HepG2 (cell line): ENCODE measurements around the gene FETUB. TPM values are rescaled to one million over a fixed set of nuclear protein-coding genes. Genes with fewer than 3 reads are reported as not detected.
A peak's percentile ranks its signal among the peaks of the same experiment; 100 is the strongest.

ENCODE experiments used
- BRCA1 ChIP-seq: sonication (generic); formaldehyde crosslinking; IDR thresholded peaks from 2 replicates; pipeline ENCODE4 v1.4.0; 2020; ENCODE audit warnings: missing genetic modification reagents
- DMAP1 ChIP-seq: IDR thresholded peaks from 2 replicates; pipeline ENCODE4 v1.6.1; 2016
- HMGA1 ChIP-seq: sonication (generic); formaldehyde crosslinking; conservative IDR thresholded peaks from 2 replicates; pipeline ENCODE4 v1.4.0; 2020; ENCODE audit warnings: missing genetic modification reagents
- JUN ChIP-seq: sonication (generic); formaldehyde crosslinking; IDR thresholded peaks from 2 replicates; pipeline ENCODE4 v1.4.0; 2020; ENCODE audit warnings: mild to moderate bottlenecking, missing genetic modification reagents
- MATR3 ChIP-seq: sonication (generic); formaldehyde crosslinking; IDR thresholded peaks from 2 replicates; pipeline ENCODE4 v1.4.0; 2020; ENCODE audit warnings: missing genetic modification reagents
- NR2F1 ChIP-seq, 2 experiments: fragments of 450-650 bp in 1 of 2; formaldehyde crosslinking in 1 of 2; IDR thresholded peaks; 2 replicates each; pipeline versions ENCODE4 v1.5.0 to v1.6.1; 2016 to 2020; ENCODE audit warnings: mild to moderate bottlenecking in 1 of 2, missing compliant biosample characterization in 1 of 2, missing genetic modification reagents in 1 of 2, moderate library complexity in 1 of 2
- POGZ ChIP-seq: sonication (generic); formaldehyde crosslinking; IDR thresholded peaks from 2 replicates; pipeline ENCODE4 v1.4.0; 2020; ENCODE audit warnings: mild to moderate bottlenecking, missing genetic modification reagents
- RBAK ChIP-seq: sonication (generic); formaldehyde crosslinking; IDR thresholded peaks from 2 replicates; pipeline ENCODE4 v1.5.1; 2020; ENCODE audit warnings: mild to moderate bottlenecking, missing genetic modification reagents
- REPIN1 ChIP-seq: sonication (generic); formaldehyde crosslinking; IDR thresholded peaks from 2 replicates; pipeline ENCODE4 v1.8.0; 2022; ENCODE audit warnings: missing genetic modification reagents, low read depth, mild to moderate bottlenecking, borderline replicate concordance
- SMARCE1 ChIP-seq: fragments of 450-650 bp; IDR thresholded peaks from 2 replicates; pipeline ENCODE4 v1.6.1; 2017; ENCODE audit warnings: borderline replicate concordance
- SP4 ChIP-seq: sonication (generic); formaldehyde crosslinking; IDR thresholded peaks from 2 replicates; pipeline ENCODE4 v1.8.1; 2023; ENCODE audit warnings: mild to moderate bottlenecking, missing genetic modification reagents
- SRY ChIP-seq: sonication (generic); formaldehyde crosslinking; IDR thresholded peaks from 2 replicates; pipeline ENCODE4 v1.8.0; 2022; ENCODE audit warnings: mild to moderate bottlenecking, missing genetic modification reagents
- TBX2 ChIP-seq: sonication (generic); formaldehyde crosslinking; IDR thresholded peaks from 2 replicates; pipeline ENCODE4 v1.5.0; 2020; ENCODE audit warnings: missing genetic modification reagents, mild to moderate bottlenecking, borderline replicate concordance
- ZNF451 ChIP-seq: sonication (generic); formaldehyde crosslinking; IDR thresholded peaks from 2 replicates; pipeline ENCODE4 v1.5.0; 2020; ENCODE audit warnings: mild to moderate bottlenecking, missing genetic modification reagents
- ZNF652 ChIP-seq: IDR thresholded peaks from 2 replicates; pipeline ENCODE4 v1.6.1; 2016; ENCODE audit warnings: low read depth, borderline replicate concordance
- ZNF746 ChIP-seq: sonication (generic); formaldehyde crosslinking; IDR thresholded peaks from 2 replicates; pipeline ENCODE4 v1.8.0; 2022; ENCODE audit warnings: mild to moderate bottlenecking, missing genetic modification reagents
- polyA plus RNA-seq, 8 experiments: library from polyadenylated mRNA; depleted of rRNA in 3 of 8; stranded (reverse) in 7 of 8; unstranded in 1 of 8; fragments of >200 nt; fragmentation: Illumina TruSeq in 4 of 8; extraction: Trizol in 4 of 8; gene quantifications; 2 replicates each; pipeline versions ENCODE4 v1.2.1 to v1.2.3, GENCODE V29; 2011 to 2016; ENCODE audit warnings: low read depth in 4 of 8, missing spikeins in 1 of 8, mixed read lengths in 1 of 8; ENCODE audit not compliant: insufficient read depth in 1 of 8
- total RNA-seq, 5 experiments: library from RNA; depleted of rRNA; stranded (reverse); fragments of >200 nt; fragmentation: Illumina TruSeq; extraction: Trizol; gene quantifications; 2 replicates each; pipeline ENCODE4 v1.2.3, GENCODE V29; 2016; ENCODE audit warnings: low read depth in 1 of 5
- TF ChIP-seq, protein P1 (sequence below): sonication (generic); formaldehyde crosslinking; IDR thresholded peaks from 2 replicates; pipeline ENCODE4 v1.8.1; 2023; ENCODE audit warnings: mild to moderate bottlenecking, missing genetic modification reagents
- TF ChIP-seq, protein P2 (sequence below): sonication (generic); formaldehyde crosslinking; IDR thresholded peaks from 2 replicates; pipeline ENCODE4 v1.4.0; 2020; ENCODE audit warnings: mild to moderate bottlenecking, missing genetic modification reagents
- TF ChIP-seq, protein P3 (sequence below): sonication (generic); formaldehyde crosslinking; IDR thresholded peaks from 2 replicates; pipeline ENCODE4 v1.4.0; 2020; ENCODE audit warnings: missing genetic modification reagents, borderline replicate concordance
- TF ChIP-seq, protein P4 (sequence below): sonication (generic); formaldehyde crosslinking; IDR thresholded peaks from 2 replicates; pipeline ENCODE4 v1.4.0; 2020; ENCODE audit warnings: low read depth, mild to moderate bottlenecking, missing genetic modification reagents
- TF ChIP-seq, protein P5 (sequence below): sonication (generic); formaldehyde crosslinking; IDR thresholded peaks from 2 replicates; pipeline ENCODE4 v1.4.0; 2020; ENCODE audit warnings: mild to moderate bottlenecking, missing genetic modification reagents, borderline replicate concordance

The FETUB gene
- total and polyA plus RNA-seq, 2 of the 13 experiments (the other 11 are each of a cell fraction or from before 2014, with no cell fraction given): 2.1 to 4.4 TPM

DNA sequence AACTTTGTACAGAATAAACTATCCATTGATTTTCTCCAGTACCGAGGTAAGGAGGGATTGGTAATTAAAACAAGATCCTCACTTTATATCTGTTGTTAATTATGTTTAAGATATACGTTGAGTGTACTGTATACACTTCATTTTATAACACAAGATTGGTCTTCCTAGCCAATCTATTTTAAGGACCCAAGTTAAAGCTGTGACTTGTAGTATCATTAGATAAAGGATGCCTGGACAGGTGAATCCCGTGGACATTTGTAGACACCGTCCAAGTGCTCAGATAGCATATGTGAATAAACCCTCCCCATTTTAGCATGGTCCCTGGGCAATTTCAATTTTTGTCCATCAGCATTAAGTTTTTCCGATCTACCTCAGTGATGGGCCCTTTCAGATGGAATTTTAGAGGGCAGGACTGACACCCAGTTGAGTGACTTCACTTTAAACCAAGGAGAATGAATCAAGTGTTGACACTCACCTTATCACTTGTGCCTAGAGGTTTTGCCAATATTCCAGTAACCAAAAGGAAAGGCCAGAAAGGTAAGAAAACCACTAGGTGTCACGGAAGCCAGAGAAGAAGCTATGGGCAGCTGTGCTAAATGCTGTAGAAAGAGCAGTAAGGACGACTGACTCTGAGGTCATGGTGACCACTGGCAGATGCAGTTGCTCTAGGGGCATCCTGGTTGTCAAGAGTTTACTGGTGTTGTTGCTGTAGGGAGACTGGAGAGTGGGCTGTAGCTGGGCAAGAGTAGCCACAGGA, 18.1 kb upstream of the FETUB start (continued):
- TF ChIP-seq, protein P1, sequence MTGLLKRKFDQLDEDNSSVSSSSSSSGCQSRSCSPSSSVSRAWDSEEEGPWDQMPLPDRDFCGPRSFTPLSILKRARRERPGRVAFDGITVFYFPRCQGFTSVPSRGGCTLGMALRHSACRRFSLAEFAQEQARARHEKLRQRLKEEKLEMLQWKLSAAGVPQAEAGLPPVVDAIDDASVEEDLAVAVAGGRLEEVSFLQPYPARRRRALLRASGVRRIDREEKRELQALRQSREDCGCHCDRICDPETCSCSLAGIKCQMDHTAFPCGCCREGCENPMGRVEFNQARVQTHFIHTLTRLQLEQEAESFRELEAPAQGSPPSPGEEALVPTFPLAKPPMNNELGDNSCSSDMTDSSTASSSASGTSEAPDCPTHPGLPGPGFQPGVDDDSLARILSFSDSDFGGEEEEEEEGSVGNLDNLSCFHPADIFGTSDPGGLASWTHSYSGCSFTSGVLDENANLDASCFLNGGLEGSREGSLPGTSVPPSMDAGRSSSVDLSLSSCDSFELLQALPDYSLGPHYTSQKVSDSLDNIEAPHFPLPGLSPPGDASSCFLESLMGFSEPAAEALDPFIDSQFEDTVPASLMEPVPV (CRISPR knock-in tag): no peak
- TF ChIP-seq ZNF451 (CRISPR knock-in tag) (0 out of 2 replicates have a peak, but pooled peaks have one; percentile 33), MATR3 (CRISPR knock-in tag) (no peak), REPIN1 (CRISPR knock-in tag) (peak; percentile 65), JUN (CRISPR knock-in tag) (no peak), ZNF746 (CRISPR knock-in tag) (no peak), DMAP1 (no peak), TBX2 (no peak), HMGA1 (CRISPR knock-in tag) (no peak), POGZ (CRISPR knock-in tag) (no peak), ZNF652 (CRISPR knock-in tag) (no peak), NR2F1 (CRISPR knock-in tag; IDR thresholded peaks at IDR 0.05) (no peak), RBAK (no peak), SRY (CRISPR knock-in tag) (peak; percentile 31; the same call in 1 of the 2 replicates), BRCA1 (CRISPR knock-in tag) (no peak), SP4 (CRISPR knock-in tag) (no peak), SMARCE1 (no peak)
- TF ChIP-seq, protein P2, sequence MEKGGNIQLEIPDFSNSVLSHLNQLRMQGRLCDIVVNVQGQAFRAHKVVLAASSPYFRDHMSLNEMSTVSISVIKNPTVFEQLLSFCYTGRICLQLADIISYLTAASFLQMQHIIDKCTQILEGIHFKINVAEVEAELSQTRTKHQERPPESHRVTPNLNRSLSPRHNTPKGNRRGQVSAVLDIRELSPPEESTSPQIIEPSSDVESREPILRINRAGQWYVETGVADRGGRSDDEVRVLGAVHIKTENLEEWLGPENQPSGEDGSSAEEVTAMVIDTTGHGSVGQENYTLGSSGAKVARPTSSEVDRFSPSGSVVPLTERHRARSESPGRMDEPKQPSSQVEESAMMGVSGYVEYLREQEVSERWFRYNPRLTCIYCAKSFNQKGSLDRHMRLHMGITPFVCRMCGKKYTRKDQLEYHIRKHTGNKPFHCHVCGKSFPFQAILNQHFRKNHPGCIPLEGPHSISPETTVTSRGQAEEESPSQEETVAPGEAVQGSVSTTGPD (CRISPR knock-in tag): no peak
- TF ChIP-seq, protein P3, sequence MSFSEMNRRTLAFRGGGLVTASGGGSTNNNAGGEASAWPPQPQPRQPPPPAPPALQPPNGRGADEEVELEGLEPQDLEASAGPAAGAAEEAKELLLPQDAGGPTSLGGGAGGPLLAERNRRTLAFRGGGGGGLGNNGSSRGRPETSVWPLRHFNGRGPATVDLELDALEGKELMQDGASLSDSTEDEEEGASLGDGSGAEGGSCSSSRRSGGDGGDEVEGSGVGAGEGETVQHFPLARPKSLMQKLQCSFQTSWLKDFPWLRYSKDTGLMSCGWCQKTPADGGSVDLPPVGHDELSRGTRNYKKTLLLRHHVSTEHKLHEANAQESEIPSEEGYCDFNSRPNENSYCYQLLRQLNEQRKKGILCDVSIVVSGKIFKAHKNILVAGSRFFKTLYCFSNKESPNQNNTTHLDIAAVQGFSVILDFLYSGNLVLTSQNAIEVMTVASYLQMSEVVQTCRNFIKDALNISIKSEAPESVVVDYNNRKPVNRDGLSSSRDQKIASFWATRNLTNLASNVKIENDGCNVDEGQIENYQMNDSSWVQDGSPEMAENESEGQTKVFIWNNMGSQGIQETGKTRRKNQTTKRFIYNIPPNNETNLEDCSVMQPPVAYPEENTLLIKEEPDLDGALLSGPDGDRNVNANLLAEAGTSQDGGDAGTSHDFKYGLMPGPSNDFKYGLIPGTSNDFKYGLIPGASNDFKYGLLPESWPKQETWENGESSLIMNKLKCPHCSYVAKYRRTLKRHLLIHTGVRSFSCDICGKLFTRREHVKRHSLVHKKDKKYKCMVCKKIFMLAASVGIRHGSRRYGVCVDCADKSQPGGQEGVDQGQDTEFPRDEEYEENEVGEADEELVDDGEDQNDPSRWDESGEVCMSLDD (CRISPR knock-in tag): no peak
- TF ChIP-seq, protein P4, sequence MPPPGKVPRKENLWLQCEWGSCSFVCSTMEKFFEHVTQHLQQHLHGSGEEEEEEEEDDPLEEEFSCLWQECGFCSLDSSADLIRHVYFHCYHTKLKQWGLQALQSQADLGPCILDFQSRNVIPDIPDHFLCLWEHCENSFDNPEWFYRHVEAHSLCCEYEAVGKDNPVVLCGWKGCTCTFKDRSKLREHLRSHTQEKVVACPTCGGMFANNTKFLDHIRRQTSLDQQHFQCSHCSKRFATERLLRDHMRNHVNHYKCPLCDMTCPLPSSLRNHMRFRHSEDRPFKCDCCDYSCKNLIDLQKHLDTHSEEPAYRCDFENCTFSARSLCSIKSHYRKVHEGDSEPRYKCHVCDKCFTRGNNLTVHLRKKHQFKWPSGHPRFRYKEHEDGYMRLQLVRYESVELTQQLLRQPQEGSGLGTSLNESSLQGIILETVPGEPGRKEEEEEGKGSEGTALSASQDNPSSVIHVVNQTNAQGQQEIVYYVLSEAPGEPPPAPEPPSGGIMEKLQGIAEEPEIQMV: no peak
- TF ChIP-seq, protein P5, sequence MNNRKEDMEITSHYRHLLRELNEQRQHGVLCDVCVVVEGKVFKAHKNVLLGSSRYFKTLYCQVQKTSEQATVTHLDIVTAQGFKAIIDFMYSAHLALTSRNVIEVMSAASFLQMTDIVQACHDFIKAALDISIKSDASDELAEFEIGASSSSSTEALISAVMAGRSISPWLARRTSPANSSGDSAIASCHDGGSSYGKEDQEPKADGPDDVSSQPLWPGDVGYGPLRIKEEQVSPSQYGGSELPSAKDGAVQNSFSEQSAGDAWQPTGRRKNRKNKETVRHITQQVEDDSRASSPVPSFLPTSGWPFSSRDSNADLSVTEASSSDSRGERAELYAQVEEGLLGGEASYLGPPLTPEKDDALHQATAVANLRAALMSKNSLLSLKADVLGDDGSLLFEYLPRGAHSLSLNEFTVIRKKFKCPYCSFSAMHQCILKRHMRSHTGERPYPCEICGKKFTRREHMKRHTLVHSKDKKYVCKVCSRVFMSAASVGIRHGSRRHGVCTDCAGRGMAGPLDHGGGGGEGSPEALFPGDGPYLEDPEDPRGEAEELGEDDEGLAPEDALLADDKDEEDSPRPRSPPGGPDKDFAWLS (CRISPR knock-in tag): no peak
